GM19468 (cell line): ENCODE measurements around the gene ZNF211.

Experiments
- ATAC-seq: cut with Tn5 transposase; IDR thresholded peaks from one replicate; pipeline ENCODE4 v1.9.1; 2021; ENCODE audit warnings: mild to moderate bottlenecking, moderate library complexity, moderate number of reproducible peaks; ENCODE audit not compliant: unreplicated experiment; ENCODE audit errors: extremely low read depth

Gene ZNF211

GRCh38 chr19:57632987-57633831, at the start of gene ZNF211:
TSS of gene ZNF211 (plus strand) at chr19:57633168. CDS start at chr19:57633347, 179 bp downstream.
- peak; percentile 70 for ATAC-seq

- no peak for ATAC-seq
These were observed 49.2 kb upstream of the ZNF211 start, which contains the start of gene ZIK1 for GRCh38 chr19:57583521-57584416. TSS of gene ZIK1 (plus strand) at chr19:57584145. CDS start at chr19:57584357, 212 bp downstream.

- no peak for ATAC-seq
These were observed 45.4 kb upstream of the ZNF211 start for GRCh38 chr19:57587529-57587928.

- no peak for ATAC-seq
These were observed 33.6 kb upstream of the ZNF211 start for GRCh38 chr19:57599377-57599760.

GRCh38 chr19:57599761-57600383, 33.1 kb upstream of the ZNF211 start, which contains the start of gene ZNF530:
TSS of gene ZNF530 (plus strand) at chr19:57599885. CDS start at chr19:57604346, 4,461 bp downstream.
- ATAC-seq = peak; percentile 94

GRCh38 chr19:57606931-57607330, 26.0 kb upstream of the ZNF211 start:
- no peak for ATAC-seq

- ATAC-seq = no peak
These were observed 21.9 kb upstream of the ZNF211 start for GRCh38 chr19:57611113-57611512.

- no peak for ATAC-seq
These were observed 18.8 kb upstream of the ZNF211 start, which contains the start of gene ZNF134 for GRCh38 chr19:57613941-57614743. TSS of gene ZNF134 (plus strand) at chr19:57614242. CDS start at chr19:57619469, 5,227 bp downstream.

- ATAC-seq = no peak
These were observed 17.6 kb upstream of the ZNF211 start for GRCh38 chr19:57615346-57615745.

GRCh38 chr19:57620673-57621348, 12.2 kb upstream of the ZNF211 start:
- no peak for ATAC-seq

GRCh38 chr19:57623091-57623490, 9.9 kb upstream of the ZNF211 start:
- no peak for ATAC-seq

- no peak for ATAC-seq
These were observed 814 bp downstream of the ZNF211 start for GRCh38 chr19:57633832-57634131.

GRCh38 chr19:57637379-57637778, 4.4 kb downstream of the ZNF211 start:
- ATAC-seq = no peak

GRCh38 chr19:57641715-57642234, 8.8 kb downstream of the ZNF211 start:
- no peak for ATAC-seq

- no peak for ATAC-seq
These were observed 9.6 kb downstream of the ZNF211 start for GRCh38 chr19:57642396-57643046.

GRCh38 chr19:57643734-57644133, 10.8 kb downstream of the ZNF211 start:
- no peak for ATAC-seq

GRCh38 chr19:57648331-57649003, 15.5 kb downstream of the ZNF211 start:
- no peak for ATAC-seq

GRCh38 chr19:57651654-57651996, 18.7 kb downstream of the ZNF211 start:
- ATAC-seq = no peak
